Right atrium auricular region (tissue), 2 donors: ENCODE results near the gene WSB1. TPM values are rescaled to one million over a fixed set of nuclear protein-coding genes. Genes with fewer than 3 reads are reported as not detected.
A peak's percentile ranks its signal among the peaks of the same experiment; 100 is the strongest.
"Not testable (repeated sequence)": the region's sequence is repeated elsewhere in the genome, so short reads cannot be mapped to it uniquely, and the experiment has no call there.

Experiments
- DNase-seq: peaks from one replicate; pipeline ENCODE4 v3.0.0-alpha.2; 2019; ENCODE audit warnings: low spot score
- H3K27ac ChIP-seq, 2 donors: fragments of 200-600 bp; sonication (generic); 1 replicate in 1 of 2; 2 replicates in 1 of 2; pipeline ENCODE4 v1.5.1; 2016 to 2019
- H3K27me3 ChIP-seq, 2 donors: fragments of 200-600 bp; sonication (generic); one replicate each; pipeline versions ENCODE4 v1.5.1 to v1.6.0; 2017 to 2019
- H3K36me3 ChIP-seq: fragments of 200-600 bp; sonication (generic); one replicate; pipeline ENCODE4 v1.5.1; 2016
- H3K4me1 ChIP-seq, 2 donors: fragments of 200-600 bp; sonication (generic); one replicate each; pipeline versions ENCODE4 v1.5.1 to v1.6.0; 2017 to 2019
- H3K4me3 ChIP-seq, 2 donors: fragments of 200-600 bp; sonication (generic); 1 replicate in 1 of 2; 2 replicates in 1 of 2; pipeline ENCODE4 v1.5.1; 2017 to 2019; ENCODE audit warnings: mild to moderate bottlenecking in 1 of 2, moderate library complexity in 1 of 2
- H3K9me3 ChIP-seq, 2 donors: fragments of 200-600 bp; sonication (generic); one replicate each; pipeline ENCODE4 v1.5.1; 2019
- total RNA-seq, 2 donors: library from RNA; depleted of rRNA; stranded (reverse); fragments of >200 nt; gene quantifications; one replicate each; pipeline ENCODE4 v1.1.0, GENCODE V29; 2016
- TF ChIP-seq, protein P1 (sequence below), 2 donors: fragments of 200-600 bp; sonication (generic); IDR thresholded peaks; one replicate each; pipeline ENCODE4 v1.5.1; 2019; ENCODE audit warnings: antibody characterized with exemption in 2 of 2

The WSB1 gene
- total RNA-seq, 2 donors from 2014 or later = 38.0 to 44.7 TPM

DNA sequence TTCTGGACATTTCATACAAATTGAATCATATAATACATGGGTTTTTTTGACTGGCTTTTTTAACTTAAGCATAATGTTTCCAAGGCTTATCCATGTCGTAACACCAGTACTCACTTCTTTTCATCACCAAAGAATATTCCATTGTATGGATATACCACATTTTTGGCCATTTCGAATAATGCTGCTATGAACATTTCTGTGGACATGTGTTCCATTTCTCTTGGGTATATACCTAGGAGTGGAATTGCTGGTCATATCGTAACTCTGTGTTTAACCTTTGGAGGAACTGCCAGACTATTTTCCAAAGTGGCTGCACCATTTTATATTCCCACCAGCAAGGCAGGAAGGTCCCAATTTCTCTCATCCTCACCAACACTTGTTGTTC, 46.0 kb upstream of the WSB1 start:
- TF ChIP-seq, protein P1, sequence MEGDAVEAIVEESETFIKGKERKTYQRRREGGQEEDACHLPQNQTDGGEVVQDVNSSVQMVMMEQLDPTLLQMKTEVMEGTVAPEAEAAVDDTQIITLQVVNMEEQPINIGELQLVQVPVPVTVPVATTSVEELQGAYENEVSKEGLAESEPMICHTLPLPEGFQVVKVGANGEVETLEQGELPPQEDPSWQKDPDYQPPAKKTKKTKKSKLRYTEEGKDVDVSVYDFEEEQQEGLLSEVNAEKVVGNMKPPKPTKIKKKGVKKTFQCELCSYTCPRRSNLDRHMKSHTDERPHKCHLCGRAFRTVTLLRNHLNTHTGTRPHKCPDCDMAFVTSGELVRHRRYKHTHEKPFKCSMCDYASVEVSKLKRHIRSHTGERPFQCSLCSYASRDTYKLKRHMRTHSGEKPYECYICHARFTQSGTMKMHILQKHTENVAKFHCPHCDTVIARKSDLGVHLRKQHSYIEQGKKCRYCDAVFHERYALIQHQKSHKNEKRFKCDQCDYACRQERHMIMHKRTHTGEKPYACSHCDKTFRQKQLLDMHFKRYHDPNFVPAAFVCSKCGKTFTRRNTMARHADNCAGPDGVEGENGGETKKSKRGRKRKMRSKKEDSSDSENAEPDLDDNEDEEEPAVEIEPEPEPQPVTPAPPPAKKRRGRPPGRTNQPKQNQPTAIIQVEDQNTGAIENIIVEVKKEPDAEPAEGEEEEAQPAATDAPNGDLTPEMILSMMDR (IDR thresholded peaks at IDR 0.05) = no peak
- no peaks in the 10 kb centered on the region for H3K9me3 ChIP-seq
- peak overlapping the region; percentile 73 to 84 for H3K27ac ChIP-seq
- no peak overlapping the region for H3K4me3 ChIP-seq
- DNase-seq = no peak
- H3K36me3 ChIP-seq = no peaks in the 10 kb centered on the region
- peaks cover 0 to 38% of the 10 kb centered on the region in 2 donors for H3K4me1 ChIP-seq
- H3K27me3 ChIP-seq = no peaks in the 10 kb centered on the region

DNA sequence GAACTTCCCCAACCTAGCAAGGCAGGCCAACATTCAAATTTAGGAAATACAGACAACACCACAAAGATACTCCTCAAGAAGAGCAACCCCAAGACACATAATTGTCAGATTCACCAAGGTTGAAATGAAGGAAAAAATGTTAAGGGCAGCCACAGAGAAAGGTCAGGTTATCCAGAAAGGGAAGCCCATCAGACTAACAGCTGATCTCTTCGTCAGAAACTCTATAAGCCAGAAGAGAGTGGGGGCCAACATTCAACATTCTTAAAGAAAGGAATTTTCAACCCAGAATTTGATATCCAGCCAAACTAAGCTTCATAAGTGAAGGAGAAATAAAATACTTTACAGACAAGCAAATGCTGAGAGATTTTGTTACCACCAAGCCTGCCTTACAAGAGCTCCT, 43.1 kb upstream of the WSB1 start:
- H3K27ac ChIP-seq, H3K27me3 ChIP-seq, H3K4me3 ChIP-seq, H3K9me3 ChIP-seq, H3K36me3 ChIP-seq, DNase-seq: not testable (repeated sequence)
- peaks cover 0 to 22% of the 10 kb centered on the region in 2 donors for H3K4me1 ChIP-seq

DNA sequence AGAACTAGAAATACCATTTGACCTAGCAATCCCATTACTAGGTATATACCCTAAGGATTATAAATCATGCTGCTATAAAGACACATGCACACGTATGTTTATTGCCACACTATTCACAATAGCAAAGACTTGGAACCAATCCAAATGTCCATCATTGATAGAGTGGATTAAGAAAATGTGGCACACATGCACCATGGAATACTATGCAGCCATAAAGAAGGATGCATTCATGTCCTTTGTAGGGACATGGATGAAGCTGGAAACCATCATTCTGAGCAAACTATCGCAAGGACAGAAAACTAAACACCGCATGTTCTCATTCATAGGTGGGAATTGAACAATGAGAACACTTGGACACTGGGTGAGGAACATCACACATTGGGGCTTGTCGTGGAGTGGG, 39.1 kb upstream of the WSB1 start:
- H3K4me3 ChIP-seq, DNase-seq, H3K27ac ChIP-seq, H3K27me3 ChIP-seq, H3K9me3 ChIP-seq, H3K4me1 ChIP-seq, H3K36me3 ChIP-seq: not testable (repeated sequence)

DNA sequence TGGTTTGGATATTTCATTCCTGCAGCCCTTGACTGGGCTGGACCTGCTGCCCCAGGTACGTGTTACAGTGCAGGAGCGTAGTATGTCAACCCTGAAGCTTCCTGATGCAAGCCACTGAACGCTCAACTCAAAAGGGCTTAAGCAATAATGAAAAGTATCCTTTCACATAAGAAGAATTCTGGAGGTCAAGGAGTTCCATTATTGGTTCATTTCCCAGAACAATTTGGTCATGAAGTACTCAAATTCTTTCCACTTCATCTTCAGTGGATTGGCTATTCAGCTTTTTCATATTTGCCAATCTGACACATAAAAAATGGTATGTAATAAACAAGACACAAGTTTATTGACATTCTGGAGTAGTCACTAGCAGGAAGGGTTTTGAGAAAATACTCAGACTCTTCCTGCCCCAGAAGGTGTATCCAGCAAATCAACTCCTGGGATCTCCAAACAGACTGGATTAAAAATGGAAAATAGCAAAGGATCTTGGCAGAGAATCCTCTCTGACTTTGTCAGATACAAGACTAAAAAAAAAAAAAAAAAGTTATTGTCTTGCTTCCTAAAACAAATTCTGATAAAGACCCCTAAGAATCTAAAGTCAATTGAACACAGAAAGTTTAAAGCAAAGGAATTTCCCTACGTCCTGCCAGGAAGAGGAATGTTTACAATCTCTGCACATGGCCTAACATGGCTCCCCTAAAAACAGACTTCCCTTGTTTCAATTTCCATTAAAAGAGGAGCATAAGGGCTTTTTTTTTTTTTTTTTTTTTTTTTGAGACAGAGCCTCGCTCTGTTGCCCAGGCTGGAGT, 37.5 kb upstream of the WSB1 start:
- Histone ChIP-seq H3K27ac (peak overlapping the region; percentile 29 to 55), H3K9me3 (no peaks in the 10 kb centered on the region), H3K36me3 (no peaks in the 10 kb centered on the region), H3K4me3 (no peak overlapping the region), H3K4me1 (no peaks in the 10 kb centered on the region), H3K27me3 (no peaks in the 10 kb centered on the region)
- TF ChIP-seq, protein P1 (IDR thresholded peaks at IDR 0.05) = no peak
- DNase-seq = no peak

DNA sequence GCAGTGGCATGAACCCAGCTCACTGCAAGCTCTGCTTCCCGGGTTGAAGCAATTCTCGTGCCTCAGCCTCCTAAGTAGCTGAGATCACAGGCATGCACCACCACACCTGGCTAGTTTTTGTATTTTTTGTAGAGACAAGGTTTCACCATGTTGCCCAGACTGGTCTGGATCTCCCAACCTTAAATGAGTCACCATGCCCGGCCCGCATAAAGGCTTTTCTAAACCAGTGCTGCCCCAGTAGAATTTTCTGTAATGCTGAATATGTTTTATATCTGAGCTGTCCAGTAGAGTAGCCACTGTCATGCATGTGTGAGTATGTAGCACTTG, 36.9 kb upstream of the WSB1 start:
- Histone ChIP-seq H3K4me3 (no peak overlapping the region), H3K9me3 (no peaks in the 10 kb centered on the region), H3K27me3 (no peaks in the 10 kb centered on the region), H3K36me3 (no peaks in the 10 kb centered on the region), H3K4me1 (no peaks in the 10 kb centered on the region), H3K27ac (peak overlapping the region in 1 of 2 donors; percentile 55)
- DNase-seq = no peak
- TF ChIP-seq, protein P1 (IDR thresholded peaks at IDR 0.05) = no peak

DNA sequence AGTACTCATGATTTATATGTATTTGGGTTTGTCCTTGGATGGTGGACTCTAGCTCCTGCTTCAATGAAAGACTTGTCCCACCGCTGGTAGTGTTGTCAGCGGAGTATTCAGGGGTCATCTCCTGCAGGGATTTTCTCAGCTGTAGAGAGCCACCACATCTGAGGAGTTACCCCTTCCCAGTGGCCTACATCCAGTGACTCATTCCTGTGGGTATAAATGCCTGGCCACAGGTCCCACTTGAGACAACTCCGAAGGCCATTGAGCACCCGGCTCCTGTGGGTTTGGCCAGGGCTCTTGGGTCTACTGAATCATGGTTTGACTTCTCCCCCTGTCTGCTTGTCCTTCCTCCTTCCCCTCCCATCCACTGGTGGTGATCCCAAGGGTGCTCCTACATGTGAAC, 34.6 kb upstream of the WSB1 start:
- no peak overlapping the region for H3K27ac ChIP-seq
- no peaks in the 10 kb centered on the region for H3K27me3 ChIP-seq
- no peaks in the 10 kb centered on the region for H3K36me3 ChIP-seq
- H3K4me3 ChIP-seq = no peak overlapping the region
- H3K4me1 ChIP-seq = peaks cover 0 to 9% of the 10 kb centered on the region in 2 donors
- TF ChIP-seq, protein P1 (IDR thresholded peaks at IDR 0.05) = no peak
- DNase-seq = no peak
- H3K9me3 ChIP-seq = no peaks in the 10 kb centered on the region

DNA sequence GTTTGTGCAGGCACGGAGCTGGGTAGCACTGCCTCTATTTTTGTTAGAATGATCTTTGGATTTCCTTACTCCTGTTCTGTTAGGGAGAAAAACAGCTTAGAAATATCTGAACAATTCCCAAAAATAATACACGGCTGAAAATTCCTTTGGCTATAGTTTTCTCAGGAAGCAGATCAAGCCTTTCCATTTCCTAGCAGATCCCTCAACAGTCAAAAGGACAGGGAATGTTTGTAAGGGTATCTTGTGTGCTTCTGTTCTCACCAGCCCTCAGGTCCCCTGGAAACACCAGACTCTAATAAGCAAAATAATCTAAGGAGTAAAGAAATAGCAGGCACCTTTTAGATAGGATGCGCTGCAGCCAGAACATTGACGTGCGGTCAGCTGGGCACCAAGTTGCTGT, 30.5 kb upstream of the WSB1 start:
- no peaks in the 10 kb centered on the region for H3K9me3 ChIP-seq
- H3K4me3 ChIP-seq = no peak overlapping the region
- peaks cover 0 to 9% of the 10 kb centered on the region in 2 donors for H3K4me1 ChIP-seq
- no peak overlapping the region for H3K27ac ChIP-seq
- no peak for DNase-seq
- TF ChIP-seq, protein P1 (IDR thresholded peaks at IDR 0.05) = no peak
- no peaks in the 10 kb centered on the region for H3K27me3 ChIP-seq
- H3K36me3 ChIP-seq = no peaks in the 10 kb centered on the region
